Activated CD4-positive, alpha-beta T cell treated with anti-CD3 and anti-CD28 coated beads, Interleukin-2, amount 10 ng/mL, durations not matched to agents 7 days and 5 days (primary cell): ENCODE data around the gene SLC1A5. TPM values are rescaled to one million over a fixed set of nuclear protein-coding genes. Genes with fewer than 3 reads are reported as not detected.

ENCODE experiments used
- CTCF ChIA-PET: fragments of 350-600 bp; sonication (Branson Sonifier 250); formaldehyde crosslinking; loops from one replicate; lab custom pipeline; 2021; ENCODE audit warnings: antibody characterized with exemption; lab: Charles Lee
- POLR2A ChIA-PET: fragments of 350-600 bp; sonication (Branson Sonifier 250); formaldehyde crosslinking; loops from one replicate; lab custom pipeline; 2021; ENCODE audit warnings: antibody characterized with exemption; lab: Charles Lee
- DNase-seq: peaks from one replicate; pipeline ENCODE4 v3.0.0-alpha.2; 2020
- H3K27ac Mint-ChIP-seq: one replicate; pipeline ENCODE4 v1.8.0; 2021; ENCODE audit warnings: mild to moderate bottlenecking, moderate library complexity, mixed read lengths
- H3K27me3 Mint-ChIP-seq: one replicate; pipeline ENCODE4 v1.8.0; 2021; ENCODE audit warnings: mixed read lengths
- H3K36me3 Mint-ChIP-seq: one replicate; pipeline ENCODE4 v1.8.0; 2021; ENCODE audit warnings: low read depth, mixed read lengths
- H3K4me1 Mint-ChIP-seq: one replicate; pipeline ENCODE4 v1.8.0; 2021; ENCODE audit warnings: mixed read lengths
- H3K4me3 Mint-ChIP-seq: one replicate; pipeline ENCODE4 v1.8.0; 2021; ENCODE audit warnings: mild to moderate bottlenecking, moderate library complexity, mixed read lengths
- H3K9me3 Mint-ChIP-seq: one replicate; pipeline ENCODE4 v1.8.0; 2021; ENCODE audit warnings: mixed read lengths
- total RNA-seq, 2 experiments: library from RNA; stranded (reverse); gene quantifications; one replicate each; pipeline ENCODE4 v1.2.3, GENCODE V29; 2021

Gene SLC1A5
- total RNA-seq, 2 experiments from 2014 or later, result 104 to 108 TPM

DNA sequence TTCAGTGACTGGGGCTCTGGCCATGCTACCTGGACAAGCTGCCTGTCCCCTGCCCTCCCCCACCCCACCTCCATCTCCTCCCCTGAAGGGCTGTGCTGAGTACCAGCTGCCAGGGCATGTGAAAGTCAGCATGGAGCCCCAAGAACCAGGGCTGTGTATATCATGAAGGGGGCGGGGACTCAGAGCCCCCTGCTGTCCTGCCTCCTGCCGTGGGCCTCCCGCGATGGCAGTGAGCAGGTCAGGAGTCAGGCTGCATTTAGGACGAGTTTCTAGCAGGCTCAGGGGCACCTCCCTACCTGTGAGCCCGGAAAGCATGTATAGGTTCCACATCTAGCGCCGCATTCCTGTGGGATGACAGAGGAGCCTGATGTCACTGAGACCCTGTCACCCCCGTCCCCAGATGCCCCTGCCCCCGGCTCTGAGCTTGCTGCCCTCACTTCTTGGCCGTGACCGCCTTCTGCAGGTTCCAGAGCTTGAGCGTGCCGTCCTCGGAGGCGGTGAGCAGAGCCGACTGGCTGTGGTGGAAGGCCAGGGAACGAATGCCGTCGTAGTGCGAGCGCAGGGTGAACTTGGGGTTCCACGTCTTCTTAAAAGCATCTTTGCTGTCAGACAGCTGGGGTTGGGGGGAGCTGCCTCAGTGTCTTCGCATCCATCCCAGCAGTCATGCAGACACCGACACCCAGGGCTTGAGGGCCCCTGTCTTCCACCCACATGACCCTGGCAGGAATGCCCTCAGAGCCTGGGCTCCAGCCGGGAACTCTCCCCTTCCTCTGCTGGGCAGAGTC, 63.2 kb downstream of the SLC1A5 start:
- ChIA-PET POLR2A (no interaction called here), CTCF (interaction anchor here (0.9 kb wide), 2 partner anchors 16 to 111 kb away, joined by 3 read pairs; no protein-coding TSS in a partner anchor)
- peaks cover 33% of the 10 kb centered on the region for H3K4me1 Mint-ChIP-seq
- no peak for DNase-seq
- no peak overlapping the region for H3K4me3 Mint-ChIP-seq
- peaks cover 44% of the 10 kb centered on the region for H3K36me3 Mint-ChIP-seq
- H3K27me3 Mint-ChIP-seq, result no peaks in the 10 kb centered on the region
- H3K27ac Mint-ChIP-seq, result no peak overlapping the region
- H3K9me3 Mint-ChIP-seq, result no peaks in the 10 kb centered on the region

Other genes with a start within 250 kb of the SLC1A5 start
- gene CALM3, start 187.3 kb downstream of the SLC1A5 start, total RNA-seq, result 100 to 1,000 TPM; 700 to 784 TPM
- 10 to 100 TPM; 14.0 to 14.7 TPM for gene PTGIR, start 163.5 kb downstream of the SLC1A5 start, total RNA-seq
- gene GNG8, start 152.4 kb downstream of the SLC1A5 start, total RNA-seq, result not detected
- gene DACT3, start 127.4 kb downstream of the SLC1A5 start, total RNA-seq, result under 1 TPM; 0.31 to 0.42 TPM
- gene PRKD2, start 71.5 kb downstream of the SLC1A5 start, total RNA-seq, result 100 to 1,000 TPM; 175 to 178 TPM
- gene FKRP, start 42.5 kb downstream of the SLC1A5 start, total RNA-seq, result 10 to 100 TPM; 16.9 to 20.5 TPM
- gene STRN4, start 42.1 kb downstream of the SLC1A5 start, total RNA-seq, result 10 to 100 TPM; 77.9 to 86.4 TPM
- 100 to 1,000 TPM; 130 to 136 TPM for gene AP2S1, start 62.3 kb upstream of the SLC1A5 start, total RNA-seq
- 10 to 100 TPM; 24.7 to 25.5 TPM for gene ARHGAP35, start 72.4 kb upstream of the SLC1A5 start, total RNA-seq
- gene NPAS1, start 231.2 kb upstream of the SLC1A5 start, total RNA-seq, result not detected